Stimulated activated naive CD8-positive, alpha-beta T cell treated with anti-CD3 and anti-CD28 coated beads, Interleukin-15, amount 100 ng/mL, for 72 hours (primary cell): ENCODE results near the gene TIMMDC1.
A peak's percentile ranks its signal among the peaks of the same experiment; 100 is the strongest.
"Not testable (repeated sequence)": the region's sequence is repeated elsewhere in the genome, so short reads cannot be mapped to it uniquely, and the experiment has no call there.

Experiments used
- ATAC-seq: fragments of 150-1000 bp; cut with Tn5 transposase; 2 replicates; pipeline ENCODE4 v1.10.0; 2021; ENCODE audit warnings: mild to moderate bottlenecking, moderate library complexity
- DNase-seq, 2 donors: peaks; one replicate each; pipeline ENCODE4 v3.0.0; 2021 to 2022
- H3K27ac Mint-ChIP-seq, 2 donors: one replicate each; pipeline ENCODE4 v1.8.0; 2022; ENCODE audit warnings: mild to moderate bottlenecking in 2 of 2, mixed read lengths in 2 of 2, moderate library complexity in 2 of 2
- H3K27me3 Mint-ChIP-seq: one replicate; pipeline ENCODE4 v1.8.0; 2022; ENCODE audit warnings: mixed read lengths
- H3K4me1 Mint-ChIP-seq: one replicate; pipeline ENCODE4 v1.8.0; 2022; ENCODE audit warnings: mild to moderate bottlenecking, mixed read lengths
- H3K4me3 Mint-ChIP-seq, 2 donors: one replicate each; pipeline ENCODE4 v1.8.0; 2022; ENCODE audit warnings: mild to moderate bottlenecking in 2 of 2, mixed read lengths in 2 of 2, moderate library complexity in 1 of 2
- H3K9me3 Mint-ChIP-seq, 2 donors: one replicate each; pipeline ENCODE4 v1.8.0; 2022; ENCODE audit warnings: mixed read lengths in 2 of 2

Gene TIMMDC1

GRCh38 chr3:119558626-119559317 lies 60.4 kb downstream of the TIMMDC1 start:
- Mint-ChIP-seq H3K27ac (peak overlapping the region in 1 of 2 donors; percentile 38), H3K4me1 (peaks cover 72% of the 10 kb centered on the region), H3K27me3 (peaks cover 17% of the 10 kb centered on the region), H3K9me3 (no peaks in the 10 kb centered on the region), H3K4me3 (peak overlapping the region; percentile 58 to 74)
- ATAC-seq, result no peak
- DNase-seq, result no peak

GRCh38 chr3:119559441-119559963 lies 61.2 kb downstream of the TIMMDC1 start, which contains the start of gene CD80:
TSS of gene CD80 (minus strand) at chr3:119559614. CDS start at chr3:119557728, 1,886 bp downstream.
- peaks cover 17% of the 10 kb centered on the region for H3K27me3 Mint-ChIP-seq
- H3K27ac Mint-ChIP-seq, result peak within 1 kb of the TSS; percentile 43 to 55
- H3K9me3 Mint-ChIP-seq, result no peaks in the 10 kb centered on the region
- H3K4me3 Mint-ChIP-seq, result peak within 1 kb of the TSS; percentile 58 to 74
- peaks cover 70% of the 10 kb centered on the region for H3K4me1 Mint-ChIP-seq
- ATAC-seq (peak; percentile 81), DNase-seq (peak; percentile 65 to 73)

- ATAC-seq, result no peak
- Mint-ChIP-seq H3K27me3 (peaks cover 17% of the 10 kb centered on the region), H3K4me1 (peaks cover 64% of the 10 kb centered on the region), H3K4me3 (peak overlapping the region in 1 of 2 donors; percentile 74), H3K9me3 (no peaks in the 10 kb centered on the region), H3K27ac (peak overlapping the region in 1 of 2 donors; percentile 34)
- DNase-seq, result no peak
These were observed 61.8 kb downstream of the TIMMDC1 start for GRCh38 chr3:119560160-119560559.

- Mint-ChIP-seq H3K4me1 (peaks cover 54% of the 10 kb centered on the region), H3K27me3 (peaks cover 19% of the 10 kb centered on the region), H3K27ac (peak overlapping the region; percentile 90 to 92), H3K9me3 (no peaks in the 10 kb centered on the region), H3K4me3 (peak overlapping the region; percentile 36 to 78)
- ATAC-seq (peak; percentile 92), DNase-seq (peak; percentile 64 to 78)
These were observed 64.1 kb downstream of the TIMMDC1 start for GRCh38 chr3:119562307-119562961.

- H3K9me3 Mint-ChIP-seq, H3K27ac Mint-ChIP-seq, ATAC-seq, DNase-seq, H3K4me3 Mint-ChIP-seq: not testable (repeated sequence)
- H3K27me3 Mint-ChIP-seq, result peaks cover 27% of the 10 kb centered on the region
- peaks cover 45% of the 10 kb centered on the region for H3K4me1 Mint-ChIP-seq
These were observed 65.0 kb downstream of the TIMMDC1 start for GRCh38 chr3:119563334-119563733.

GRCh38 chr3:119569156-119569555 lies 70.8 kb downstream of the TIMMDC1 start:
- H3K27ac Mint-ChIP-seq, result no peak overlapping the region
- no peaks in the 10 kb centered on the region for H3K9me3 Mint-ChIP-seq
- peaks cover 20% of the 10 kb centered on the region for H3K4me1 Mint-ChIP-seq
- peaks cover 63% of the 10 kb centered on the region for H3K27me3 Mint-ChIP-seq
- DNase-seq, result no peak
- H3K4me3 Mint-ChIP-seq, result no peak overlapping the region
- ATAC-seq, result no peak

GRCh38 chr3:119570229-119570628 lies 71.9 kb downstream of the TIMMDC1 start:
- Mint-ChIP-seq H3K4me3 (no peak overlapping the region), H3K27ac (no peak overlapping the region), H3K27me3 (peaks cover 63% of the 10 kb centered on the region), H3K4me1 (peaks cover 20% of the 10 kb centered on the region), H3K9me3 (no peaks in the 10 kb centered on the region)
- ATAC-seq (no peak), DNase-seq (no peak)

- no peak overlapping the region for H3K4me3 Mint-ChIP-seq
- peaks cover 17% of the 10 kb centered on the region for H3K4me1 Mint-ChIP-seq
- H3K27me3 Mint-ChIP-seq, result peaks cover 56% of the 10 kb centered on the region
- no peak overlapping the region for H3K27ac Mint-ChIP-seq
- ATAC-seq, result no peak
- H3K9me3 Mint-ChIP-seq, result no peaks in the 10 kb centered on the region
- no peak for DNase-seq
These were observed 72.9 kb downstream of the TIMMDC1 start for GRCh38 chr3:119571230-119571629.

- DNase-seq (no peak), ATAC-seq (no peak)
- Mint-ChIP-seq H3K27me3 (peaks cover 52% of the 10 kb centered on the region), H3K4me3 (no peak overlapping the region), H3K9me3 (no peaks in the 10 kb centered on the region), H3K27ac (no peak overlapping the region), H3K4me1 (peaks cover 13% of the 10 kb centered on the region)
These were observed 73.3 kb downstream of the TIMMDC1 start for GRCh38 chr3:119571688-119572087.
